H1 (cell line): Measurements from ENCODE around the gene FAM163A. TPM values are rescaled to one million over a fixed set of nuclear protein-coding genes. Genes with fewer than 3 reads are reported as not detected.
A peak's percentile ranks its signal among the peaks of the same experiment; 100 is the strongest.

Source experiments
- CTCF ChIA-PET: fragments of 300-600 bp; sonication (Branson Sonifier 250); formaldehyde crosslinking; loops from one replicate; lab custom pipeline; 2021; ENCODE audit not compliant: partially characterized antibody; lab: Charles Lee
- POLR2A ChIA-PET: fragments of 300-600 bp; sonication (Branson Sonifier 250); formaldehyde crosslinking; loops from one replicate; lab custom pipeline; 2021; ENCODE audit warnings: inconsistent platforms; ENCODE audit not compliant: partially characterized antibody; lab: Charles Lee
- DNase-seq, 2 experiments: peaks; one replicate each; pipeline versions ENCODE4 v3.0.0 to v3.0.0-alpha.2; 2010 to 2022; ENCODE audit warnings: low spot score in 2 of 2, low read depth in 1 of 2, mixed read lengths in 1 of 2
- FAIRE-seq: peaks from 2 replicates; lab custom pipeline; 2011; peaks lifted over from hg19 to GRCh38; lab: Jason Lieb, UNC
- H2AFZ ChIP-seq: 2 replicates; pipeline ENCODE4 v1.8.1; 2012; ENCODE audit warnings: low read length, inconsistent platforms
- H2AK5ac ChIP-seq: 2 replicates; pipeline ENCODE4 v1.6.1; 2013; ENCODE audit warnings: low read depth, low read length
- H2BK120ac ChIP-seq: replicated peaks from 2 replicates; pipeline ENCODE3; 2013; ENCODE audit warnings: low read depth, low read length, inconsistent platforms
- H2BK12ac ChIP-seq: 2 replicates; pipeline ENCODE4 v1.6.1; 2013; ENCODE audit warnings: low read depth, low read length
- H2BK15ac ChIP-seq: 2 replicates; pipeline ENCODE4 v1.6.1; 2013; ENCODE audit warnings: low read length
- H2BK20ac ChIP-seq: 2 replicates; pipeline ENCODE4 v1.6.1; 2013; ENCODE audit warnings: low read length
- H2BK5ac ChIP-seq: 2 replicates; pipeline ENCODE4 v1.6.1; 2013; ENCODE audit warnings: low read depth, low read length
- H3K14ac ChIP-seq: 2 replicates; pipeline ENCODE4 v1.6.1; 2013; ENCODE audit warnings: inconsistent platforms; ENCODE audit not compliant: insufficient read length
- H3K18ac ChIP-seq: 2 replicates; pipeline ENCODE4 v1.6.1; 2013; ENCODE audit warnings: low read length; ENCODE audit errors: extremely low read depth
- H3K23ac ChIP-seq: 2 replicates; pipeline ENCODE4 v1.6.1; 2013; ENCODE audit warnings: inconsistent platforms; ENCODE audit not compliant: insufficient read length
- H3K23me2 ChIP-seq: 2 replicates; pipeline ENCODE4 v1.6.1; 2013; ENCODE audit warnings: low read depth, low read length
- H3K27ac ChIP-seq: 2 replicates; pipeline ENCODE4 v1.6.1; 2011; ENCODE audit warnings: low read depth, low read length, inconsistent platforms
- H3K27me3 ChIP-seq, 4 experiments: replicated peaks in 1 of 4; 1 replicate in 1 of 4; 2 replicates in 3 of 4; pipeline versions ENCODE4 v1.6.1 to v1.8.1; 2011 to 2013; ENCODE audit warnings: low read length in 3 of 4, mild to moderate bottlenecking in 3 of 4, inconsistent platforms in 2 of 4, mixed read lengths in 2 of 4, moderate library complexity in 1 of 4; ENCODE audit not compliant: control insufficient read depth in 3 of 4, insufficient read depth in 3 of 4; ENCODE audit errors: extremely low read depth in 1 of 4
- H3K36me3 ChIP-seq, 4 experiments: 2 replicates each; pipeline versions ENCODE4 v1.6.1 to v1.8.1; 2011 to 2013; ENCODE audit warnings: mild to moderate bottlenecking in 4 of 4, low read length in 3 of 4, moderate library complexity in 2 of 4, control low read depth in 1 of 4, inconsistent platforms in 1 of 4; ENCODE audit not compliant: insufficient read depth in 4 of 4, control insufficient read depth in 2 of 4
- H3K4ac ChIP-seq: replicated peaks from 2 replicates; pipeline ENCODE3; 2013; ENCODE audit warnings: low read length, low read depth, mixed read lengths, inconsistent platforms; ENCODE audit not compliant: insufficient read length
- H3K4me1 ChIP-seq, 4 experiments: replicated peaks in 1 of 4; 1 replicate in 1 of 4; 2 replicates in 3 of 4; pipeline versions ENCODE4 v1.6.1 to v1.8.1; 2011 to 2013; ENCODE audit warnings: low read length in 3 of 4, inconsistent platforms in 2 of 4, mixed read lengths in 1 of 4; ENCODE audit not compliant: insufficient read depth in 4 of 4, control insufficient read depth in 3 of 4
- H3K4me2 ChIP-seq, 2 experiments: 2 replicates each; pipeline versions ENCODE4 v1.6.1 to v1.8.1; 2011 to 2013; ENCODE audit warnings: low read depth in 2 of 2, low read length in 2 of 2, control low read depth in 1 of 2, inconsistent platforms in 1 of 2, mild to moderate bottlenecking in 1 of 2; ENCODE audit not compliant: insufficient read depth in 1 of 2
- H3K4me3 ChIP-seq, 4 experiments: fragments of 200-600, 300-600 bp in 1 of 4; sonication (generic), shearing (Covaris generic), sonication (Bioruptor Twin) in 1 of 4; 2 replicates each; pipeline versions ENCODE4 v1.5.1 to v1.8.1; 2011 to 2016; ENCODE audit warnings: low read length in 4 of 4, low read depth in 3 of 4, control low read depth in 2 of 4, inconsistent platforms in 2 of 4, mild to moderate bottlenecking in 2 of 4, mixed read lengths in 1 of 4, moderate library complexity in 1 of 4; ENCODE audit not compliant: insufficient read depth in 2 of 4; ENCODE audit errors: extremely low read depth in 1 of 4
- H3K56ac ChIP-seq: replicated peaks from 2 replicates; pipeline ENCODE3; 2013; ENCODE audit warnings: low read depth, mild to moderate bottlenecking, mixed read lengths, low read length, inconsistent platforms; ENCODE audit not compliant: insufficient read length
- H3K79me1 ChIP-seq: 2 replicates; pipeline ENCODE4 v1.6.1; 2013; ENCODE audit warnings: low read depth, low read length, control low read depth
- H3K79me2 ChIP-seq, 2 experiments: 2 replicates each; pipeline versions ENCODE4 v1.6.1 to v1.8.1; 2012 to 2013; ENCODE audit warnings: low read length in 2 of 2, mild to moderate bottlenecking in 2 of 2, inconsistent platforms in 1 of 2; ENCODE audit not compliant: insufficient read depth in 2 of 2, control insufficient read depth in 1 of 2
- H3K9ac ChIP-seq, 4 experiments: replicated peaks in 1 of 4; 1 replicate in 1 of 4; 2 replicates in 3 of 4; pipeline versions ENCODE4 v1.6.1 to v1.8.1; 2011 to 2013; ENCODE audit warnings: low read depth in 3 of 4, low read length in 3 of 4, control low read depth in 2 of 4, mild to moderate bottlenecking in 2 of 4, moderate library complexity in 2 of 4, inconsistent platforms in 1 of 4; ENCODE audit errors: extremely low read depth in 1 of 4
- H3K9me3 ChIP-seq, 2 experiments: 2 replicates each; pipeline versions ENCODE4 v1.6.1 to v1.8.1; 2012 to 2013; ENCODE audit warnings: mild to moderate bottlenecking in 2 of 2, moderate library complexity in 2 of 2, control low read depth in 1 of 2, inconsistent platforms in 1 of 2, low read depth in 1 of 2, low read length in 1 of 2, mixed read lengths in 1 of 2; ENCODE audit not compliant: insufficient read depth in 2 of 2
- H4K20me1 ChIP-seq, 2 experiments: replicated peaks in 1 of 2; 2 replicates each; pipeline versions ENCODE3 to v1.8.1; 2011 to 2013; ENCODE audit warnings: inconsistent platforms in 2 of 2, low read length in 2 of 2, mild to moderate bottlenecking in 1 of 2; ENCODE audit not compliant: insufficient read depth in 2 of 2, control insufficient read depth in 1 of 2
- H4K5ac ChIP-seq: 2 replicates; pipeline ENCODE4 v1.6.1; 2013; ENCODE audit warnings: low read length, low read depth, mixed read lengths, inconsistent platforms; ENCODE audit not compliant: insufficient read length
- H4K8ac ChIP-seq: 2 replicates; pipeline ENCODE4 v1.8.0; 2013; ENCODE audit warnings: mild to moderate bottlenecking, moderate library complexity, low read length, inconsistent platforms; ENCODE audit not compliant: insufficient read depth; ENCODE audit errors: extremely low read depth
- H4K91ac ChIP-seq: replicated peaks from 2 replicates; pipeline ENCODE3; 2013; ENCODE audit warnings: low read length, mixed read lengths, inconsistent platforms; ENCODE audit not compliant: insufficient read length
- ASH2L ChIP-seq: fragments of 200-600, 300-600 bp; sonication (generic); IDR thresholded peaks from one replicate; pipeline ENCODE4 v1.7.1; 2017; ENCODE audit warnings: low read length
- BACH1 ChIP-seq: IDR thresholded peaks from 2 replicates; pipeline ENCODE4 v1.6.1; 2012; ENCODE audit warnings: low read length, improper control_type of control experiment
- CEBPB ChIP-seq: IDR thresholded peaks from 2 replicates; pipeline ENCODE4 v1.6.1; 2012; ENCODE audit warnings: low read depth, low read length
- CREB1 ChIP-seq: IDR thresholded peaks from 2 replicates; pipeline ENCODE4 v1.6.1; 2012; ENCODE audit warnings: inconsistent platforms
- EP300 ChIP-seq, 2 experiments: IDR thresholded peaks; 1 replicate in 1 of 2; 2 replicates in 1 of 2; pipeline ENCODE4 v1.6.1; 2011 to 2012; ENCODE audit warnings: low read depth in 2 of 2, low read length in 2 of 2, mild to moderate bottlenecking in 2 of 2, borderline replicate concordance in 1 of 2, inconsistent platforms in 1 of 2, moderate library complexity in 1 of 2
- JUND ChIP-seq: IDR thresholded peaks from 2 replicates; pipeline ENCODE4 v1.6.1; 2011; ENCODE audit warnings: mild to moderate bottlenecking, improper control_type of control experiment, low read length
- KDM4A ChIP-seq: IDR thresholded peaks from one replicate; pipeline ENCODE4 v1.7.1; 2012; ENCODE audit warnings: low read depth, mild to moderate bottlenecking, moderate library complexity, low read length, inconsistent platforms; ENCODE audit not compliant: severe bottlenecking
- KDM5A ChIP-seq: fragments of 200-600 bp; IDR thresholded peaks from 2 replicates; pipeline ENCODE4 v1.7.1; 2012; ENCODE audit warnings: mild to moderate bottlenecking, low read length, inconsistent platforms, mixed read lengths
- POLR2A ChIP-seq, 2 experiments: IDR thresholded peaks; 1 replicate in 1 of 2; 2 replicates in 1 of 2; pipeline ENCODE4 v1.6.1; 2011; ENCODE audit warnings: low read depth in 2 of 2, low read length in 2 of 2, mild to moderate bottlenecking in 2 of 2; ENCODE audit errors: control extremely low read depth in 1 of 2
- POU5F1 ChIP-seq: IDR thresholded peaks from 2 replicates; pipeline ENCODE4 v1.6.1; 2011; ENCODE audit warnings: low read depth, mild to moderate bottlenecking, low read length, moderate library complexity
- RFX5 ChIP-seq: IDR thresholded peaks from 2 replicates; pipeline ENCODE4 v1.6.1; 2011; ENCODE audit warnings: low read depth, low read length, improper control_type of control experiment, borderline replicate concordance
- SRF ChIP-seq: IDR thresholded peaks from 2 replicates; pipeline ENCODE4 v1.6.1; 2011; ENCODE audit warnings: mild to moderate bottlenecking, low read depth, low read length, moderate library complexity
- SUZ12 ChIP-seq: fragments of 200-600 bp; sonication (generic); IDR thresholded peaks from 2 replicates; pipeline ENCODE4 v1.6.1; 2012; ENCODE audit warnings: mild to moderate bottlenecking, inconsistent platforms, low read length, moderate library complexity, mixed read lengths
- TAF1 ChIP-seq: IDR thresholded peaks from 2 replicates; pipeline ENCODE4 v1.6.1; 2011; ENCODE audit warnings: mild to moderate bottlenecking, low read depth, low read length
- TBP ChIP-seq: IDR thresholded peaks from 2 replicates; pipeline ENCODE4 v1.6.1; 2011; ENCODE audit warnings: low read depth, low read length, improper control_type of control experiment
- TCF12 ChIP-seq: IDR thresholded peaks from 2 replicates; pipeline ENCODE4 v1.6.1; 2011; ENCODE audit warnings: low read depth, mild to moderate bottlenecking, low read length
- WGBS, 2 experiments: shearing (Covaris generic) in 1 of 2; methylation state at CpG; one replicate each; pipeline versions ENCODE4 v1.1.6 to v1.1.7; 2013 to 2015; ENCODE audit warnings: low lambda C conversion rate in 2 of 2, mixed read lengths in 2 of 2, inconsistent platforms in 1 of 2, low coverage in 1 of 2, missing lambda C conversion rate in 1 of 2; ENCODE audit not compliant: insufficient replicate concordance in 2 of 2, insufficient coverage in 1 of 2, insufficient read length in 1 of 2; ENCODE audit errors: extremely low coverage in 1 of 2, missing lambda C conversion rate in 1 of 2; 5-methylcytosine and 5-hydroxymethylcytosine counted together
- polyA plus RNA-seq, 7 experiments: library from polyadenylated mRNA; depleted of rRNA in 3 of 7; stranded (reverse) in 5 of 7; unstranded in 2 of 7; fragments of >200 nt in 5 of 7; fragments of 200-250 nt in 2 of 7; gene quantifications; 1 replicate in 5 of 7; 2 replicates in 1 of 7; 4 replicates in 1 of 7; pipeline versions ENCODE4 v1.2.1 to v1.2.3, GENCODE V29; 2011 to 2013; ENCODE audit warnings: missing spikeins in 2 of 7, mixed read lengths in 2 of 7
- total RNA-seq: library from RNA; stranded (reverse); fragmentation: NEBNext Ultra II Directional; extraction: Animal tissue kit (Norgen Biotek cat#: 25700); gene quantifications from 2 replicates; pipeline ENCODE4 v1.2.1, GENCODE V29; 2021

The FAM163A gene
- total and polyA plus RNA-seq, 2 of the 8 experiments (the other 6 are each of a cell fraction or from before 2014, with no cell fraction given), result 0.13 to 0.18 TPM

DNA sequence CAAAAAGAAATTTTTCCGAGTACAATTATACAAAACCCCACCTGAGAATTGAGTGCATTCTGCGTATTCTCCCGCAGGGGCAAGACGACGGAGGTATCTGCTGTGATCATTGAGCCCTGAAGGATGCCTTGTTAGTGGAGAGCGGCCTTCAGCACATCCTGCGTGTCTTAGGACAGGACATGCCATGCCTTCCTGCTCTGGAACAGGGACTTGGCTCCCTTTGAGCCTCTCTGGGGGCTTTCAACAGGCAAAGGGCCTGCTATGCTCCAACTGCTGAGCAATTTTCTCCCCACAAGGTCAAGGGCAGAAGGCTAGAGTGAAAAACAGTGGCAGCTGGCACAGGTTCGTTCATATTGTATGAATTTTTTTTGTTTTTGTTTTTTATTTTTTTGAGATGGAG lies 82.1 kb downstream of the FAM163A start:
- no peaks in the 10 kb centered on the region for H3K23me2 ChIP-seq
- H3K56ac ChIP-seq, result no peak overlapping the region
- no peak overlapping the region for H4K8ac ChIP-seq
- no peak overlapping the region for H2AK5ac ChIP-seq
- no peaks in the 10 kb centered on the region; the same call in 1 of the 2 replicates for H3K79me1 ChIP-seq
- DNase-seq, result no peak
- no peaks in the 10 kb centered on the region for H3K36me3 ChIP-seq
- FAIRE-seq, result no peak
- H3K4me1 ChIP-seq, result peaks cover 0 to 5% (median 2%) of the 10 kb centered on the region in 4 experiments; a peak in 4 of 7 replicates
- no peak overlapping the region for H3K4ac ChIP-seq
- CTCF ChIA-PET, result interaction anchor here (18.9 kb wide), 1 partner anchor 14 kb away, joined by 251 read pairs; no protein-coding TSS in a partner anchor
- no peak overlapping the region for H2BK5ac ChIP-seq
- peak overlapping the region; percentile 88; the same call in 1 of the 2 replicates for H2AFZ ChIP-seq
- POLR2A ChIA-PET, result no interaction called here
- H3K27me3 ChIP-seq, result no peaks in the 10 kb centered on the region
- no peak overlapping the region for H4K5ac ChIP-seq
- no peak overlapping the region for H2BK12ac ChIP-seq
- no peaks in the 10 kb centered on the region for H3K79me2 ChIP-seq
- H3K18ac ChIP-seq, result no peak overlapping the region
- no peak overlapping the region for H3K4me3 ChIP-seq
- no peak overlapping the region for H3K14ac ChIP-seq
- no peak overlapping the region for H2BK120ac ChIP-seq
- H3K9ac ChIP-seq, result no peak overlapping the region
- H2BK15ac ChIP-seq, result 0 out of 2 replicates have a peak overlapping the region, but pooled peaks have one; percentile 72
- H2BK20ac ChIP-seq, result no peak overlapping the region
- H3K4me2 ChIP-seq, result no peak overlapping the region
- no peaks in the 10 kb centered on the region for H3K9me3 ChIP-seq
- no peak overlapping the region for H3K23ac ChIP-seq
- H4K91ac ChIP-seq, result no peak overlapping the region
- no peaks in the 10 kb centered on the region for H4K20me1 ChIP-seq
- no peak overlapping the region for H3K27ac ChIP-seq
- WGBS, 2 experiments, result 90% methylated on average over 8 of the region's 8 CpGs; no CpG with 5 or more reads in 1 of the 2 experiments
- TF ChIP-seq TAF1, result no peak
- no peak for TF ChIP-seq SUZ12
- no peak for TF ChIP-seq TBP
- TF ChIP-seq BACH1, result no peak
- no peak for TF ChIP-seq POU5F1
- no peak for TF ChIP-seq CREB1
- no peak for TF ChIP-seq KDM5A
- no peak for TF ChIP-seq ASH2L
- no peak for TF ChIP-seq RFX5
- no peak for TF ChIP-seq CEBPB
- TF ChIP-seq JUND, result no peak
- no peak for TF ChIP-seq POLR2A (IDR thresholded peaks at IDR 0.05; ENCODE audit: control extremely low read depth in 1 of 2, low read depth in 2 of 2, low read length in 2 of 2)
- no peak for TF ChIP-seq EP300 (IDR thresholded peaks at IDR 0.05; ENCODE audit: borderline replicate concordance in 1 of 2, low read depth in 2 of 2, low read length in 2 of 2)
- TF ChIP-seq TCF12, result no peak
- TF ChIP-seq SRF, result no peak
- no peak for TF ChIP-seq KDM4A
